Measurements from ENCODE around the gene LARGE2. TPM values are rescaled to one million over a fixed set of nuclear protein-coding genes. Genes with fewer than 3 reads are reported as not detected.

LARGE2 gene
- polyA plus RNA-seq, 1 donor from 2014 or later: not detected

GRCh38 chr11:45909594-45910475, 12.6 kb upstream of the LARGE2 start:
- H3K9me3 ChIP-seq (ENCODE audit: low read length): no peaks in the 10 kb centered on the region
- H3K4me2 ChIP-seq (ENCODE audit: low read length): no peak overlapping the region
- TF ChIP-seq EP300 (conservative IDR thresholded peaks at IDR 0.05; ENCODE audit: poor library complexity, severe bottlenecking) (no peak), TAF1 (IDR thresholded peaks at IDR 0.05; ENCODE audit: low read depth) (no peak), MXI1 (conservative IDR thresholded peaks at IDR 0.05; ENCODE audit: poor library complexity, severe bottlenecking) (no peak), EZH2 (IDR thresholded peaks at IDR 0.05; ENCODE audit: borderline replicate concordance, insufficient read depth, low read length, poor library complexity, severe bottlenecking) (no peak), REST (IDR thresholded peaks at IDR 0.05; ENCODE audit: borderline replicate concordance) (no peak), RAD21 (conservative IDR thresholded peaks at IDR 0.05) (no peak), POLR2AphosphoS5 (IDR thresholded peaks at IDR 0.05) (no peak), SMC3 (conservative IDR thresholded peaks at IDR 0.05; ENCODE audit: poor library complexity) (no peak), CTCF (IDR thresholded peaks at IDR 0.05; ENCODE audit: poor library complexity, severe bottlenecking) (no peak)
- no peak overlapping the region for H3K27ac ChIP-seq (ENCODE audit: low read length)
- no peaks in the 10 kb centered on the region for H3K79me2 ChIP-seq (replicated peaks; ENCODE audit: insufficient read depth, low read length)
- no peak overlapping the region for H3K9ac ChIP-seq (ENCODE audit: low read length)
- no peak overlapping the region for H2AFZ ChIP-seq (ENCODE audit: low read depth, low read length)
- H3K4me3 ChIP-seq (ENCODE audit: low read length): no peak overlapping the region
- H3K36me3 ChIP-seq (ENCODE audit: insufficient read depth, low read length): no peaks in the 10 kb centered on the region
- no peaks in the 10 kb centered on the region for H3K9me2 ChIP-seq (ENCODE audit: insufficient read depth, low read length)
- H4K20me1 ChIP-seq (ENCODE audit: insufficient read depth): no peaks in the 10 kb centered on the region
- no peaks in the 10 kb centered on the region for H3K27me3 ChIP-seq (ENCODE audit: insufficient read depth, low read depth, low read length)
- no peaks in the 10 kb centered on the region for H3F3A ChIP-seq (ENCODE audit: insufficient read depth, low read length, poor library complexity, severe bottlenecking)

- Histone ChIP-seq H3K9me2 (ENCODE audit: insufficient read depth, low read length) (no peaks in the 10 kb centered on the region), H3K9me3 (ENCODE audit: low read length) (no peaks in the 10 kb centered on the region), H3K27me3 (ENCODE audit: insufficient read depth, low read depth, low read length) (no peaks in the 10 kb centered on the region), H4K20me1 (ENCODE audit: insufficient read depth) (no peaks in the 10 kb centered on the region), H2AFZ (ENCODE audit: low read depth, low read length) (no peak overlapping the region), H3K4me3 (ENCODE audit: low read length) (no peak overlapping the region), H3K79me2 (replicated peaks; ENCODE audit: insufficient read depth, low read length) (no peaks in the 10 kb centered on the region), H3K4me2 (ENCODE audit: low read length) (no peak overlapping the region), H3K9ac (ENCODE audit: low read length) (no peak overlapping the region), H3F3A (ENCODE audit: insufficient read depth, low read length, poor library complexity, severe bottlenecking) (no peaks in the 10 kb centered on the region), H3K27ac (ENCODE audit: low read length) (no peak overlapping the region), H3K36me3 (ENCODE audit: insufficient read depth, low read length) (no peaks in the 10 kb centered on the region)
- TF ChIP-seq EP300 (conservative IDR thresholded peaks at IDR 0.05; ENCODE audit: poor library complexity, severe bottlenecking) (no peak), POLR2AphosphoS5 (IDR thresholded peaks at IDR 0.05) (no peak)
Measured at GRCh38 chr11:45910623-45911022, 11.8 kb upstream of the LARGE2 start.

All from neural cell (in vitro differentiated cells).